ENCODE results near the gene ADAT1. TPM values are rescaled to one million over a fixed set of nuclear protein-coding genes. Genes with fewer than 3 reads are reported as not detected.

The ADAT1 gene
- total RNA-seq, 2 experiments from 2014 or later = 46.7 to 47.6 TPM

- peak overlapping the region; percentile 88 for H3K4me3 Mint-ChIP-seq
- no peak for ATAC-seq (ENCODE audit: poor library complexity)
- peaks cover 18% of the 10 kb centered on the region for H3K4me1 ChIP-seq (ENCODE audit: insufficient read depth, low read length)
- peak overlapping the region; percentile 74 for H3K4me3 ChIP-seq (ENCODE audit: low read length)
- intact Hi-C loops (cut with DNase I, micrococcal nuclease) = loop anchor here (1.0 to 10.0 kb wide), 5 partner anchors 10 to 1638 kb away; partner anchors contain the start of genes GABARAPL2 (in 2 of the 2), ADAT1 (in 1 of the 2), MON1B (in 1 of the 2) and RFWD3 (in 1 of the 2)
- no peak for TF ChIP-seq CTCF (IDR thresholded peaks at IDR 0.05)
- peak overlapping the region; percentile 58 to 82 for H3K27ac ChIP-seq (ENCODE audit: low read depth in 1 of 2, low read length in 2 of 2)
- peak overlapping the region; percentile 65 for H3K27ac Mint-ChIP-seq
- POLR2A ChIA-PET = interaction anchor here (1.0 to 4.9 kb wide), 6 partner anchors 8 to 123 kb away, joined by 6 to 48 read pairs (median 18); partner anchors contain the start of genes ADAT1, CFDP1, GABARAPL2 and KARS1
- CTCF ChIA-PET = interaction anchor here (1.0 to 3.5 kb wide), 9 partner anchors 9 to 358 kb away, joined by 3 to 17 read pairs (median 3); partner anchors contain the start of genes ADAT1 and GABARAPL2
- no peaks in the 10 kb centered on the region for H3K9me3 ChIP-seq (ENCODE audit: control insufficient read depth in 1 of 2, insufficient read depth in 1 of 2, low read length in 2 of 2)
- no peaks in the 10 kb centered on the region for H3K36me3 ChIP-seq (ENCODE audit: insufficient read depth, low read length)
- H3K9me3 Mint-ChIP-seq = no peaks in the 10 kb centered on the region
- H3K27me3 ChIP-seq (ENCODE audit: control insufficient read depth in 1 of 2, insufficient read depth in 2 of 2, low read length in 2 of 2) = peaks cover 0 to 3% of the 10 kb centered on the region in 2 experiments
- H3K27me3 Mint-ChIP-seq = peaks cover 8% of the 10 kb centered on the region
- no peaks in the 10 kb centered on the region for H3K36me3 Mint-ChIP-seq (ENCODE audit: low read depth)
- no peak for DNase-seq
- peaks cover 13% of the 10 kb centered on the region for H3K4me1 Mint-ChIP-seq (ENCODE audit: low read depth)
Observed at GRCh38 chr16:75556431-75556950, 66.6 kb downstream of the ADAT1 start.

- Histone ChIP-seq H3K36me3 (ENCODE audit: insufficient read depth, low read length) (no peaks in the 10 kb centered on the region), H3K27ac (ENCODE audit: low read depth in 1 of 2, low read length in 2 of 2) (peak within 1 kb of the TSS; percentile 58 to 82), H3K4me3 (ENCODE audit: low read length) (peak within 1 kb of the TSS; percentile 74), H3K27me3 (ENCODE audit: control insufficient read depth in 1 of 2, insufficient read depth in 2 of 2, low read length in 2 of 2) (peaks cover 0 to 3% of the 10 kb centered on the region in 2 experiments), H3K4me1 (ENCODE audit: insufficient read depth, low read length) (peaks cover 18% of the 10 kb centered on the region), H3K9me3 (ENCODE audit: control insufficient read depth in 1 of 2, insufficient read depth in 1 of 2, low read length in 2 of 2) (no peaks in the 10 kb centered on the region)
- no peaks in the 10 kb centered on the region for H3K9me3 Mint-ChIP-seq
- peak within 1 kb of the TSS; percentile 65 for H3K27ac Mint-ChIP-seq
- H3K36me3 Mint-ChIP-seq (ENCODE audit: low read depth) = no peaks in the 10 kb centered on the region
- intact Hi-C loops (cut with DNase I, micrococcal nuclease) = loop anchor here (1.0 to 10.0 kb wide), 5 partner anchors 10 to 1639 kb away; partner anchors contain the start of genes GABARAPL2 (in 2 of the 2), ADAT1 (in 1 of the 2), MON1B (in 1 of the 2) and RFWD3 (in 1 of the 2)
- peak; percentile 95 to 99 (median 97) for DNase-seq
- peak; percentile 97 for ATAC-seq (ENCODE audit: poor library complexity)
- ChIA-PET CTCF (interaction anchor here (1.0 to 3.5 kb wide), 9 partner anchors 9 to 357 kb away, joined by 3 to 17 read pairs (median 3); partner anchors contain the start of genes ADAT1 and GABARAPL2), POLR2A (interaction anchor here (1.0 to 4.9 kb wide), 6 partner anchors 9 to 122 kb away, joined by 6 to 48 read pairs (median 18); partner anchors contain the start of genes ADAT1, CFDP1, GABARAPL2 and KARS1)
- peak within 1 kb of the TSS; percentile 88 for H3K4me3 Mint-ChIP-seq
- H3K27me3 Mint-ChIP-seq = peaks cover 8% of the 10 kb centered on the region
- no peak for TF ChIP-seq CTCF (IDR thresholded peaks at IDR 0.05)
- peaks cover 13% of the 10 kb centered on the region for H3K4me1 Mint-ChIP-seq (ENCODE audit: low read depth)
Observed at GRCh38 chr16:75555707-75556430, 67.2 kb downstream of the ADAT1 start, which contains the start of gene TMEM231. TSS of gene TMEM231 (minus strand) at chr16:75556252. CDS start at chr16:75556209, 43 bp downstream.

- ChIA-PET POLR2A (interaction anchor here (1.0 to 4.9 kb wide), 6 partner anchors 10 to 121 kb away, joined by 6 to 48 read pairs (median 18); partner anchors contain the start of genes ADAT1, CFDP1, GABARAPL2 and KARS1), CTCF (interaction anchor here (1.0 to 3.5 kb wide), 9 partner anchors 10 to 356 kb away, joined by 3 to 17 read pairs (median 4); partner anchors contain the start of genes ADAT1 and GABARAPL2)
- ATAC-seq (ENCODE audit: poor library complexity) (no peak), DNase-seq (peak in 1 of 14 experiments; percentile 21)
- H3K4me3 Mint-ChIP-seq = peak overlapping the region; percentile 88
- no peaks in the 10 kb centered on the region for H3K9me3 ChIP-seq (ENCODE audit: control insufficient read depth in 1 of 2, insufficient read depth in 1 of 2, low read length in 2 of 2)
- H3K27me3 ChIP-seq (ENCODE audit: control insufficient read depth in 1 of 2, insufficient read depth in 2 of 2, low read length in 2 of 2) = peaks cover 0 to 3% of the 10 kb centered on the region in 2 experiments
- no peaks in the 10 kb centered on the region for H3K36me3 Mint-ChIP-seq (ENCODE audit: low read depth)
- peak overlapping the region; percentile 74 for H3K4me3 ChIP-seq (ENCODE audit: low read length)
- H3K27me3 Mint-ChIP-seq = peaks cover 8% of the 10 kb centered on the region
- H3K4me1 ChIP-seq (ENCODE audit: insufficient read depth, low read length) = peaks cover 19% of the 10 kb centered on the region
- peaks cover 13% of the 10 kb centered on the region for H3K4me1 Mint-ChIP-seq (ENCODE audit: low read depth)
- peak overlapping the region; percentile 65 for H3K27ac Mint-ChIP-seq
- H3K27ac ChIP-seq (ENCODE audit: low read depth in 1 of 2, low read length in 2 of 2) = peak overlapping the region; percentile 58 to 82
- H3K36me3 ChIP-seq (ENCODE audit: insufficient read depth, low read length) = no peaks in the 10 kb centered on the region
- intact Hi-C loops (cut with DNase I, micrococcal nuclease) = loop anchor here (5.0 to 10.0 kb wide), 2 partner anchors 888 to 1640 kb away; partner anchors contain the start of genes MON1B (in 1 of the 2), RFWD3 (in 1 of the 2) and SYCE1L (in 1 of the 2)
- no peak for TF ChIP-seq CTCF (IDR thresholded peaks at IDR 0.05)
- no peaks in the 10 kb centered on the region for H3K9me3 Mint-ChIP-seq
Observed at GRCh38 chr16:75555213-75555706, 67.8 kb downstream of the ADAT1 start.
